ENCODE measurements around the gene XPR1.

XPR1 gene

GRCh38 chr1:180909005-180909414 lies 277.2 kb downstream of the XPR1 start:
- Histone ChIP-seq H3K9ac (ENCODE audit: low read length) (no peak overlapping the region), H3K27me3 (ENCODE audit: low read length) (no peaks in the 10 kb centered on the region), H4K20me1 (ENCODE audit: low read depth, low read length) (no peaks in the 10 kb centered on the region), H3K36me3 (ENCODE audit: low read length) (no peaks in the 10 kb centered on the region), H3K9me3 (ENCODE audit: insufficient read depth, low read length) (no peaks in the 10 kb centered on the region), H3F3A (ENCODE audit: insufficient read depth) (no peaks in the 10 kb centered on the region), H3K9me2 (replicated peaks; ENCODE audit: insufficient read depth, low read length) (no peaks in the 10 kb centered on the region), H3K27ac (ENCODE audit: low read depth, low read length) (no peak overlapping the region), H3K4me3 (ENCODE audit: insufficient read depth, low read length, poor library complexity, severe bottlenecking) (no peak overlapping the region), H3K79me2 (ENCODE audit: insufficient read depth, low read length) (no peaks in the 10 kb centered on the region), H3K4me2 (ENCODE audit: low read depth, low read length, poor library complexity, severe bottlenecking) (no peak overlapping the region), H2AFZ (ENCODE audit: low read depth, low read length, severe bottlenecking) (no peak overlapping the region)
- TF ChIP-seq CTCF (IDR thresholded peaks at IDR 0.05; ENCODE audit: insufficient read depth, low read length, poor library complexity, severe bottlenecking) (no peak), EZH2phosphoT487 (conservative IDR thresholded peaks at IDR 0.05; ENCODE audit: low read length) (no peak)

DNA sequence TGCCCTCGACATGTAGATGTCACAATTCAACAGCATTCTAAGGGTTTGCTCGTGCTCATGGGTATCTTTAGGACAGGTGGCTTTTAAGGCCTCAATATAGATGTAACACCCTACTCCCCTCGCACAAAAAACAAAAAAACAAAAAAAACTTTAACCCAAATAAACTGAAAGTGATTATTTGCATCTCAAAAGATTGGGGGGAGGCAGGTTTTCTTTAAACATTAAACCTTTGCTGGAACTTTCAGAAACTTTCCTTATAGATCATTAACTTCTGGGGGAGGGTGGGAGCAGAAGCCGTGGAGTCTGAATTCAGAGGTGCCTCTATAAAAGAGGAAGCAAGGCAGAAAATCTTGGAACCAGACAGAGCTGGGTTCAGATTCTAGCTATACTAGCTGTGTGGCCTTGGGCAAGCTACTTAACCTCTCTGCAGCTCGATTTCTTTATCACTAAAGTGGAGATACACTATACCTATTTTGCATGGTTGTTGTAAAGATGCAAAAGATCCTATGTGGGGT lies 277.7 kb downstream of the XPR1 start:
- Histone ChIP-seq H3K9me2 (replicated peaks; ENCODE audit: insufficient read depth, low read length) (no peaks in the 10 kb centered on the region), H3K4me2 (ENCODE audit: low read depth, low read length, poor library complexity, severe bottlenecking) (no peak overlapping the region), H3K4me3 (ENCODE audit: insufficient read depth, low read length, poor library complexity, severe bottlenecking) (no peak overlapping the region), H3F3A (ENCODE audit: insufficient read depth) (no peaks in the 10 kb centered on the region), H2AFZ (ENCODE audit: low read depth, low read length, severe bottlenecking) (no peak overlapping the region), H3K79me2 (ENCODE audit: insufficient read depth, low read length) (no peaks in the 10 kb centered on the region), H3K27ac (ENCODE audit: low read depth, low read length) (no peak overlapping the region), H3K27me3 (ENCODE audit: low read length) (no peaks in the 10 kb centered on the region), H3K9ac (ENCODE audit: low read length) (no peak overlapping the region), H3K36me3 (ENCODE audit: low read length) (no peaks in the 10 kb centered on the region), H3K9me3 (ENCODE audit: insufficient read depth, low read length) (no peaks in the 10 kb centered on the region), H4K20me1 (ENCODE audit: low read depth, low read length) (no peaks in the 10 kb centered on the region)
- no peak for TF ChIP-seq EZH2phosphoT487 (conservative IDR thresholded peaks at IDR 0.05; ENCODE audit: low read length)
- TF ChIP-seq CTCF (IDR thresholded peaks at IDR 0.05; ENCODE audit: insufficient read depth, low read length, poor library complexity, severe bottlenecking), result no peak

GRCh38 chr1:180911640-180912191 lies 279.9 kb downstream of the XPR1 start:
- Histone ChIP-seq H3K4me3 (ENCODE audit: insufficient read depth, low read length, poor library complexity, severe bottlenecking) (no peak overlapping the region), H4K20me1 (ENCODE audit: low read depth, low read length) (no peaks in the 10 kb centered on the region), H3K27me3 (ENCODE audit: low read length) (no peaks in the 10 kb centered on the region), H3K36me3 (ENCODE audit: low read length) (no peaks in the 10 kb centered on the region), H3K79me2 (ENCODE audit: insufficient read depth, low read length) (no peaks in the 10 kb centered on the region), H3K9me3 (ENCODE audit: insufficient read depth, low read length) (no peaks in the 10 kb centered on the region), H3K9ac (ENCODE audit: low read length) (no peak overlapping the region), H3K9me2 (replicated peaks; ENCODE audit: insufficient read depth, low read length) (no peaks in the 10 kb centered on the region), H3F3A (ENCODE audit: insufficient read depth) (no peaks in the 10 kb centered on the region), H3K27ac (ENCODE audit: low read depth, low read length) (no peak overlapping the region), H2AFZ (ENCODE audit: low read depth, low read length, severe bottlenecking) (no peak overlapping the region), H3K4me2 (ENCODE audit: low read depth, low read length, poor library complexity, severe bottlenecking) (no peak overlapping the region)
- TF ChIP-seq EZH2phosphoT487 (conservative IDR thresholded peaks at IDR 0.05; ENCODE audit: low read length) (no peak), CTCF (IDR thresholded peaks at IDR 0.05; ENCODE audit: insufficient read depth, low read length, poor library complexity, severe bottlenecking) (no peak)
